Measurements from ENCODE around the gene EPB41L2.

The EPB41L2 gene

GRCh38 chr6:130980310-130981032 lies 82.6 kb downstream of the EPB41L2 start:
- DNase-seq (ENCODE audit: low spot score) = no peak
- no peak for FAIRE-seq

- FAIRE-seq = no peak
- DNase-seq (ENCODE audit: low spot score) = no peak
Measured at GRCh38 chr6:130978660-130979396, 84.2 kb downstream of the EPB41L2 start.

GRCh38 chr6:130978180-130978579 lies 84.9 kb downstream of the EPB41L2 start:
- no peak for DNase-seq (ENCODE audit: low spot score)
- no peak for FAIRE-seq

GRCh38 chr6:130975325-130975724 lies 87.7 kb downstream of the EPB41L2 start:
- no peak for FAIRE-seq

GRCh38 chr6:130973521-130974277 lies 89.3 kb downstream of the EPB41L2 start:
- DNase-seq (ENCODE audit: low spot score) (no peak), FAIRE-seq (no peak)

More at GRCh38 chr6:130975325-130975724, 87.7 kb downstream of the EPB41L2 start:
- no peak for DNase-seq (ENCODE audit: low spot score)

- DNase-seq (ENCODE audit: low spot score) = no peak
- no peak for FAIRE-seq
Measured at GRCh38 chr6:130971504-130971903, 91.5 kb downstream of the EPB41L2 start.

- DNase-seq (ENCODE audit: low spot score) (no peak), FAIRE-seq (no peak)
Measured at GRCh38 chr6:130970839-130971410, 92.1 kb downstream of the EPB41L2 start.

GRCh38 chr6:130969791-130970491 lies 93.1 kb downstream of the EPB41L2 start:
- DNase-seq (ENCODE audit: low spot score) (no peak), FAIRE-seq (no peak)

GRCh38 chr6:130969166-130969565 lies 93.9 kb downstream of the EPB41L2 start:
- FAIRE-seq (no peak), DNase-seq (ENCODE audit: low spot score) (no peak)

- DNase-seq (ENCODE audit: low spot score) = no peak
- no peak for FAIRE-seq
Measured at GRCh38 chr6:130968476-130968875, 94.6 kb downstream of the EPB41L2 start.

- DNase-seq (ENCODE audit: low spot score) (peak; percentile 8), FAIRE-seq (no peak)
Measured at GRCh38 chr6:130967502-130968445, 95.3 kb downstream of the EPB41L2 start.

GRCh38 chr6:130966344-130966980 lies 96.6 kb downstream of the EPB41L2 start:
- no peak for DNase-seq (ENCODE audit: low spot score)
- FAIRE-seq = no peak

GRCh38 chr6:130965656-130966055 lies 97.4 kb downstream of the EPB41L2 start:
- FAIRE-seq = no peak
- no peak for DNase-seq (ENCODE audit: low spot score)

GRCh38 chr6:130964808-130965604 lies 98.0 kb downstream of the EPB41L2 start:
- no peak for DNase-seq (ENCODE audit: low spot score)
- FAIRE-seq = no peak

GRCh38 chr6:130964289-130964688 lies 98.8 kb downstream of the EPB41L2 start:
- DNase-seq (ENCODE audit: low spot score) = no peak
- FAIRE-seq = no peak

GRCh38 chr6:130962966-130963365 lies 100.1 kb downstream of the EPB41L2 start:
- FAIRE-seq (no peak), DNase-seq (ENCODE audit: low spot score) (no peak)

- no peak for DNase-seq (ENCODE audit: low spot score)
- FAIRE-seq = no peak
Measured at GRCh38 chr6:130961148-130961547, 101.9 kb downstream of the EPB41L2 start.

GRCh38 chr6:130959951-130960350 lies 103.1 kb downstream of the EPB41L2 start:
- DNase-seq (ENCODE audit: low spot score) (no peak), FAIRE-seq (no peak)

GRCh38 chr6:130958468-130958867 lies 104.6 kb downstream of the EPB41L2 start:
- FAIRE-seq = no peak
- peak; percentile 54 for DNase-seq (ENCODE audit: low spot score)

Data from urothelium cell line (cell line).